Prostate gland (tissue), 2 donors: Measurements from ENCODE around the gene SPC24. TPM values are rescaled to one million over a fixed set of nuclear protein-coding genes. Genes with fewer than 3 reads are reported as not detected.

ENCODE experiments used
- DNase-seq: peaks from one replicate; pipeline ENCODE4 v3.0.0-alpha.2; 2019; ENCODE audit warnings: low spot score
- H3K27ac ChIP-seq, 2 donors: fragments of 200-600 bp; sonication (generic); 2 replicates each; pipeline ENCODE4 v1.5.1; 2017 to 2019
- H3K27me3 ChIP-seq: fragments of 200-600 bp; sonication (generic); replicated peaks from 2 replicates; pipeline ENCODE4 v1.5.1; 2019; ENCODE audit not compliant: insufficient read depth
- H3K36me3 ChIP-seq, 2 donors: fragments of 200-600 bp; sonication (generic); 1 replicate in 1 of 2; 2 replicates in 1 of 2; pipeline versions ENCODE4 v1.5.1 to v1.8.1; 2017 to 2019
- H3K4me1 ChIP-seq: fragments of 200-600 bp; sonication (generic); replicated peaks from 2 replicates; pipeline ENCODE4 v1.5.1; 2019
- H3K4me3 ChIP-seq, 2 donors: fragments of 200-600 bp; sonication (generic); 2 replicates each; pipeline ENCODE4 v1.5.1; 2017 to 2019
- H3K9me3 ChIP-seq: fragments of 200-600 bp; sonication (generic); 2 replicates; pipeline ENCODE4 v1.5.1; 2017
- CTCF ChIP-seq, 4 experiments: fragments of 200-600 bp in 2 of 4; fragments of 450-650 bp in 2 of 4; sonication (generic) in 2 of 4; IDR thresholded peaks; 1 replicate in 3 of 4; 2 replicates in 1 of 4; pipeline ENCODE4 v1.5.1; 2016 to 2019; ENCODE audit warnings: antibody characterized with exemption in 4 of 4, mild to moderate bottlenecking in 2 of 4, moderate library complexity in 2 of 4
- POLR2A ChIP-seq: fragments of 450-650 bp; IDR thresholded peaks from one replicate; pipeline ENCODE4 v1.6.1; 2016; ENCODE audit warnings: antibody characterized with exemption, mild to moderate bottlenecking
- POLR2AphosphoS5 ChIP-seq: sonication (generic); formaldehyde crosslinking; IDR thresholded peaks from one replicate; pipeline ENCODE4 v1.6.1; 2017; ENCODE audit warnings: antibody characterized with exemption
- WGBS: methylation state at CpG from one replicate; pipeline ENCODE4 v1.1.5; 2018; 5-methylcytosine and 5-hydroxymethylcytosine counted together
- intact Hi-C: fragments of 100-400 bp; cut with DNase I; formaldehyde crosslinking; loops from one replicate; pipeline ENCODE4 v1.14.2; 2022
- total RNA-seq, 2 donors: library from RNA; depleted of rRNA; stranded (reverse); fragments of >200 nt; gene quantifications; one replicate each; pipeline ENCODE4 v1.1.0, GENCODE V29; 2016

Gene SPC24
- total RNA-seq, 2 donors from 2014 or later = 0.73 to 5.0 TPM

DNA sequence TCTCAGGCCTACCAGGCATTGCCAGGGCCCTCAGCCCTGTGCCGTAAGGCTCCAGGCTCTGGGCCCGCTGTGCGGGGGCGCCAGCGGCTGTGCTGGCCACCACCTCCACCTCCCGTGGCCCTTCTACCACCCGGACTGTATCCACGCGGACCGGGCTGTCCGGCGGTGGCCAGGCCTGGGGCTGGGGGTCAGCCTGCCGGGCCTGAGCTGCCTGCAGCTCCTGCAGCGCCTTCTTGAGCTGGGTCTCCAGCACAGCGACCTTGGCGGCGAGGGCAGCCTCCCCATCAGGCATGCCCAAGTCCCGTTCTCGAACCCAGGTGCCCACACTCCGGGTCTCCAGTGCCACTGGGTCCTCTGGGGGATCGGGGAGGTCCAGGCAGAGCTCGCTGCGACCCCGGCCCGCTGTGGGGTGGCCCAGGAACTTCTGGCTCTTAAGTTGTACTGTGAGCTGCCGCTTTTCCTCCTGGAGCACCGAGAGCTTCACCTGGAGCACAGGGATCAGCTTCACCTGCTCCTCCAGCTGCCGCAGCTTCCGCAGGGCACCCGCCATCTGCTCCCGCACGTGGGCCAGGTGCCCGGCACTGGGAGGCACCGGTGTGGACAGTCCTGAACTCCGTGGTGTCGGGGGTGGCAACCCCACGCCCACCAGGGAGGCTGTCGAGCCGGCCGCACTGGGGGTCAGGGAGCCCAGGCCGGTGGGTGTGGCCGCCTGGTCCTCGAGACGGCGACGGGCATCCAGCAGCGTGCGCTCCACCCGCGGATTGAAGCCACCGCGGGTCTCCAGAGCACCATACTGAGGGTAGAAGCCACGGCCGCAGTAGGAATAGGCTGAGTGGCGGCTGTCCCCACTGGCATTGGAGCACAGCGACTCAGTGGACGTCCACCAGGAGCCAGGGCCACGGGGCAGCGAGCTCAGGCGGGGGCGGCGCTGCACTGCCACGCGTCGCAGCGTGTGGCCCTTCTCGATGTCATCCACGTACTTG is 37.7 kb upstream of the SPC24 start:
- no peak for TF ChIP-seq POLR2AphosphoS5
- TF ChIP-seq POLR2A = no peak
- TF ChIP-seq CTCF (IDR thresholded peaks at IDR 0.05) = no peak
- H3K4me3 ChIP-seq = no peak overlapping the region
- peaks cover 0 to 11% of the 10 kb centered on the region in 2 donors for H3K36me3 ChIP-seq
- H3K4me1 ChIP-seq = no peaks in the 10 kb centered on the region
- H3K27me3 ChIP-seq = no peaks in the 10 kb centered on the region
- intact Hi-C loops = no loop called here
- no peak for DNase-seq
- H3K27ac ChIP-seq = peak overlapping the region; percentile 89 to 90
- H3K9me3 ChIP-seq = no peaks in the 10 kb centered on the region
- WGBS = 88% methylated on average over 37 of the region's 68 CpGs

GRCh38 chr19:11191934-11192333 is 36.4 kb upstream of the SPC24 start:
- WGBS = 88% methylated on average over 5 of the region's 5 CpGs
- no peak for DNase-seq
- TF ChIP-seq CTCF (IDR thresholded peaks at IDR 0.05) = no peak
- no peak for TF ChIP-seq POLR2A
- TF ChIP-seq POLR2AphosphoS5 = no peak
- intact Hi-C loops = no loop called here
- H3K9me3 ChIP-seq = no peaks in the 10 kb centered on the region
- H3K36me3 ChIP-seq = peaks cover 0 to 11% of the 10 kb centered on the region in 2 donors
- H3K4me3 ChIP-seq = no peak overlapping the region
- no peaks in the 10 kb centered on the region for H3K4me1 ChIP-seq
- peak overlapping the region in 1 of 2 donors; percentile 14 for H3K27ac ChIP-seq
- H3K27me3 ChIP-seq = no peaks in the 10 kb centered on the region

- H3K4me3 ChIP-seq = no peak overlapping the region
- H3K4me1 ChIP-seq = no peaks in the 10 kb centered on the region
These were observed 35.7 kb upstream of the SPC24 start for GRCh38 chr19:11191273-11191755.

DNA sequence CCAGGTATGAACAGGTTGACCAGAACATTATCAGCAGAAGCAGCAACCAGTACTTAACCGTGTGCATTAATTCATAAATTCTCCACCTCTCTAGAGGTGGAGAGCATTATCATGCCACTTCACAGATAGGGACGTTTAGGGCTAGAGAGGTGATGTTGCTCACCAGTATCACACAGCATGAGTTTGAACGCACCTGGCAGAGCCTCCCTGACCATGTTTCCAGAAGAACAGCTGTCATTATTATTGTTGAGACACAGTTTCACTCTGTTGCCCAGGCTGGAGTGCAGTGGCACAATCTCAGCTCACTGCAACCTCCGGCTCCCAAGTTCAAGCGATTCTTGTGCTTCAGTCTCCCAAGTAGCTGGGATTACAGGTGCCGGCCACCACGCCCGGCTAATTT is 34.9 kb upstream of the SPC24 start:
- DNase-seq = no peak
- 72% methylated on average over 8 of the region's 8 CpGs for WGBS
- no peak overlapping the region for H3K4me3 ChIP-seq
- H3K9me3 ChIP-seq = no peaks in the 10 kb centered on the region
- H3K27ac ChIP-seq = peak overlapping the region; percentile 5 to 39
- TF ChIP-seq CTCF (IDR thresholded peaks at IDR 0.05) = no peak
- no peak for TF ChIP-seq POLR2AphosphoS5
- TF ChIP-seq POLR2A = no peak
- peaks cover 0 to 11% of the 10 kb centered on the region in 2 donors for H3K36me3 ChIP-seq
- no peaks in the 10 kb centered on the region for H3K4me1 ChIP-seq
- no peaks in the 10 kb centered on the region for H3K27me3 ChIP-seq
- intact Hi-C loops = no loop called here

More at GRCh38 chr19:11191273-11191755, 35.7 kb upstream of the SPC24 start:
- 56% methylated on average over 8 of the region's 8 CpGs for WGBS
- no peaks in the 10 kb centered on the region for H3K27me3 ChIP-seq
- intact Hi-C loops = no loop called here
- peak overlapping the region; percentile 5 to 14 for H3K27ac ChIP-seq
- H3K36me3 ChIP-seq = peaks cover 0 to 11% of the 10 kb centered on the region in 2 donors
- no peak for DNase-seq
- TF ChIP-seq POLR2A = no peak
- no peak for TF ChIP-seq CTCF (IDR thresholded peaks at IDR 0.05)
- TF ChIP-seq POLR2AphosphoS5 = no peak
- H3K9me3 ChIP-seq = no peaks in the 10 kb centered on the region
